GM19351 (cell line): ENCODE results near the gene OOSP4B.
"Not testable (repeated sequence)": the region's sequence is repeated elsewhere in the genome, so short reads cannot be mapped to it uniquely, and the experiment has no call there.

Experiments
- ATAC-seq: cut with Tn5 transposase; IDR thresholded peaks from one replicate; pipeline ENCODE4 v1.9.1; 2021; ENCODE audit warnings: mild to moderate bottlenecking, moderate library complexity; ENCODE audit not compliant: unreplicated experiment

OOSP4B gene

DNA sequence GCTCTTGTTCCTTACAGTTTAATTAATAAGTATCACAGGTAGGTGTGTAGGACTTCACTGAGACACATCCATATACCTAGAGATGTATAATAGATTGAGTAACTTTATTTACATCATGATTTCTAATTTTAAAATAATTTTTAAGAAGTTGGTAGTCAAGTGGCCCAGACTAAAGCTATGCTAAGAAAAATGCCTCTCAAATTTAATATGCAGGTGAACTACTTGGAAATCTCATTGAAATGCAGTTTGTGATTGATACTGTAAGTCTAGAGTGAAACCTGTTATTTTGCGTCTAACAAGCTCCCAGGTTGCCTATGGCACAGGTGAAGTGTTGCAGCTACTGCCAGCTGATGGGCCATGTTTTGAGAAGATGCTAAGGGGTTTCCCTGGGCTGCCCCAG is at the start of gene OOSP4B:
OOSP4B (plus strand) TSS at position 301 of the 400 bp plus-strand sequence.
- no peak for ATAC-seq

GRCh38 chr11:59967677-59968394 is 49.1 kb upstream of the OOSP4B start:
- ATAC-seq, result no peak

DNA sequence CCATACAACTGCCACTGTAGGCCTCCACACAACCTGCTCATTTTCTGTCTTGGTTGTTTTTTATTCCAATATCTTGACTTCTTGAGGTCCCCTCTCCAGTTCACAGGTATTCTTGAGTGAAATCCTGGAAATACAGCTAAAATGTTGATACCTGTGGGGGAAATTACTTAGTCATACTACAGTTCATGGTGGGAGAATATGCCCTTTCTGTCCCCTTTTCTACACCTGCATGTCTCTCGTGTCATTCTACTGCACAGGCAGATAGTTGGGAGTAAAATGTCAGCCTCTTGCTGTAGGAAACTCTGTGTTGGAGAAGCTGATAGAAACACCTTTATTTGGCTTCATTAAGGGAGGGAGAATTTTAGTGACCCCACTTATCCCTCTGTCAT is 48.6 kb upstream of the OOSP4B start:
- no peak for ATAC-seq

DNA sequence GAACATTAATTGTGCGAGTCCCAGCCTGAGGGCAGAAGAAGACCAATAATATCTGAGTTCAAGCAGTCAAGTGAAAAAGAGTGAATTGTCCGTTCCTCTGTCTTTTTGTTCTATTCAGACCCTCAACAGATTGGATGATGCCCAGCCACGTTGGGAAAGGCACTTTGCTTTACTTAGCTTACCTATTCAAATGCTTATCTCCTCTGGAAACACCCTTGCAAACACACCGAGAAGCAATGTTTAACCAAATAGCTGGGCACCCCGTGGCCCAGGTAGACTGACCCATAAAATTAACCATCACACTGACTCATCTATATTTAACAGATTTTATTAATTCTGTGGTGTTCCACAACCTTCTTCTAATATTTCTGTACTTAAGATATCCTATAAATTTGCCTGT is 43.9 kb upstream of the OOSP4B start:
- no peak for ATAC-seq

GRCh38 chr11:59981106-59981770 is 35.7 kb upstream of the OOSP4B start:
- ATAC-seq, result no peak

DNA sequence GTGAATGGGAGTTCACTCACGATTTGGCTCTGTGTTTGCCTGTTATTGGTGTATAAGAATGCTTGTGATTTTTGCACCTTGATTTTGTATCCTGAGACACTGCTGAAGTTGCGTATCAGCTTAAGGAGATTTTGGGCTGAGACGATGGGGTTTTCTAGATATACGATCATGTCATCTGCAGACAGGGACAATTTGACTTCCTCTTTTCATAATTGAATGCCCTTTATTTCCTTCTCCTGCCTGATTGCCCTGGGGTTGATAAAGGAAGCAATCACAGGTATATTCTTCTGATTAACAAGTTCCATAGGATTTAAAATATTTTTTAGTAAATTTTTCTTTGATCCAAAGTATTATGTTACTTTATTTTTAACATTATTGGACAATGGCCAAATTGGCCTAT is 34.9 kb upstream of the OOSP4B start:
- not testable (repeated sequence) for ATAC-seq

DNA sequence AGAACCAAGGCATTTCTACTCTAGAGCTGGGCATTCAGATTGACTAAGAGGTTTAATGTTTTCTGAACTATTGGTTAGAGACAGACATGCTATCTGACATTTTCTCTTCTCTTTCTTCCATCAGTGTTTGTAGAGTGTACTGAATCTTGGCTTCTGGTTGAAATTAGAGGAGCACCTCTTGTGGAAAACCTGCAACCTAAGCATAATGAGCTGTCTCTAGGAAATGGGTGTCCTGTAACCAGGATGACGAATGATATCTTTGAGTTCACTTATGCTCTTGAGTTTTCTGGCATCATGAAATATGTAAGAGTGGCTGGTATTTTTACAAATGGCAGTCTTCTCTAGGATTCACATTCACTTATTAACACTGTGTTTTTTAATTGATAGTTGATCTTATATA is 33.8 kb upstream of the OOSP4B start:
- no peak for ATAC-seq

- no peak for ATAC-seq
Measured at GRCh38 chr11:59984368-59984767, 32.6 kb upstream of the OOSP4B start.

- ATAC-seq, result no peak
Measured at GRCh38 chr11:59990421-59990820, 26.6 kb upstream of the OOSP4B start.

DNA sequence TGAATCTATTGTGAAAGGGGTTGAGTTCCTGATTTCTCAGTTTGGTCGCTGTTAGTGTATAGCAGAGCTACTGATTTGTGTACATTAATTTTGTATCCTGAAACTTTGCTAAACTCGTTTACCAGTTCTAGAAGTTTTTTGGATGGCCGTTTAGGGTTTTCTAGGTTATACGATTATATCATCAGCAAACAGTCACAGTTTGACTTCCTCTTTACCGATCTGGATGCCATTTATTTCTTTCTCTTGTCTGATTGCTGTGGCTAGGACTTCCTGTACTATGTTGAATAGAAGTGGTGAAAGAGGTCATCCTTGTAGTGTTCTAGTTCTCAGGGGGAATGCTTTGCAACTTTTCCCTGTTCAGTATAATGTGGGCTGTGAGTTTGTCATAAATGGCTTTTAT is 24.6 kb upstream of the OOSP4B start:
- ATAC-seq, result no peak

DNA sequence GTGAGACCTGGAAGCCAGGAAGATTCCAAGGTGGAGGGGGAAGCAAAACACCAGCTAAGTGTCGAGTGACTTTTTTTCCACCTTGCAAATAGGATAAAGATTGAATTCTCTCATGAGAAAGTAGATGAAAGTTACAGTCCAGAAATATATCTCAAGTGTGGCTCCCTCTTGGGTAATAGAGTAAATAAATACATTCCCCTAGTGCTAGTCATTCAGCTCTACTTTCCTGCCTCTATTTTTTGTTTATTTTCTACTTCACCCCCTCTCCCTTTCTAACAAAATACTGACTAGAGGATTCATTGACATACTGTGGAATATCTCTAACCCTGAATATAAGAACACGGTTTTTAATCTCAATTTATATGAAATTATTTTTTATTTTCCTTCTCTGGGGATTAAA is 19.2 kb upstream of the OOSP4B start:
- no peak for ATAC-seq

DNA sequence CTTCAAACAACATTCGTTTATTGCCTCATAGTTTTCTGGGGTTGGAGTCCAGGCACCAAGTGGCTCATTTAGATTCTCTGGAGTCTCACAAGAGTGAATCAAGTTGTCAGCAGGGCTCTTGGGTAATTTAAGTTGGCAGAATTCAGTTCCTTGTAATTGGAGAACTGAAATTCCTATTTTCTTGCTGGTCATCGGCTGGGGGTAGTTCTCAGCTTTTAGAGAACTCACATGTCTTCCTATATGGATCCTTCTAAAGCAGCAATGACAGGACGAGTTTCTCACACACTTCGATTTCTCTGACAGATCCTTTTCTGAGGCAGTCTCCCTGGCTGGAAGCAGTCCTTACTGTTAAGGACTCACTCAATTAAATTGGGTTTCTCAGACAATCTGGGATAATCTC is 17.3 kb upstream of the OOSP4B start:
- ATAC-seq, result no peak

- no peak for ATAC-seq
Measured at GRCh38 chr11:60003729-60004128, 13.3 kb upstream of the OOSP4B start.

GRCh38 chr11:60005360-60005759 is 11.6 kb upstream of the OOSP4B start:
- no peak for ATAC-seq

- no peak for ATAC-seq
Measured at GRCh38 chr11:60018058-60018457, 1.1 kb downstream of the OOSP4B start.

DNA sequence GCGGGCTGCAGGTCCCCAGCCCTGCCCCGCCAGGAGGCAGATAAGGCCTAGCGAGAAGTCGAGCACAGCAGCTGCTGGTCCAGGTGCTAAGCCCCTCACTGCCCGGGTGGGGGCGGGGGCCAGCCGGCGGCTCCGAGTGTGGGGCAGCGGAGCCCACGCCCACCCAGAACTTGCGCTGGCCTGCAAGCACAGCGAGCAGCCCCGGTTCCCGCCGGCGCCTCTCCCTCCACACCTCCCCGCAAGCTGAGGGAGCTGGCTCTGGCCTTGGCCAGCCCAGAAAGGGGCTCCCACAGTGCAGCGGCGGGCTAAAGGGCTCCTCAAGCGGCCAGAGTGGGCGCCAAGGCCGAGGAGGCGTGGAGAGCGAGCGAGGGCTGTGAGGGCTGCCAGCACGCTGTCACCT is 3.4 kb downstream of the OOSP4B start:
- not testable (repeated sequence) for ATAC-seq

DNA sequence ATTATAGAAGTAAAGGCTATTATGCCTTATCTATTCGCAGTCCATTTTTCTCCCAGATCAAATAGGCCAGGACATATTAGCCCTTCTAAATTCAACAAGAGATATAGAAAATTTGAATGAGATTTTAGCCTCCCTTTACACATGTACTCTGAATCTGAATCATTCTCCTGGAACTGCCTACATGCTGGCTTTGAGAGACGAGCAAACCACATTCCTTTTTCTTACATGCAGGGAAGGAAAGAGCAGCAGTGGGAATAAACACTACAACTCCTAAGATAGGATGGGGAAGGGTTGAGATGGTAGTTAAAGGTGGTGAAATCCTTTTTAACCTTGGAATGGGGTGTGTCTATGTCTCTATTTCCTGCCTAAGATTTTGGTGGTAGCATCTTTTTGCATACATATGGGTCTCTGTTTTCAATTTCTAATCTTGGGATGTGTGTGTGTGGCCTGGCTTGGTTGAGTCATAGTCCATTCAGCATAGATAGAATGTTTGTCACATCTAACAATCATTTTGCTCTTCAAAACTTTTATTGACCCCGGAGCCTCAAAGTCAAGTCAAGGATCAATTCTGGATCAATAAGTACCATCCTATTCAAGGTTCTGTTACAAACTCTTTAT is 12.1 kb downstream of the OOSP4B start:
- no peak for ATAC-seq

DNA sequence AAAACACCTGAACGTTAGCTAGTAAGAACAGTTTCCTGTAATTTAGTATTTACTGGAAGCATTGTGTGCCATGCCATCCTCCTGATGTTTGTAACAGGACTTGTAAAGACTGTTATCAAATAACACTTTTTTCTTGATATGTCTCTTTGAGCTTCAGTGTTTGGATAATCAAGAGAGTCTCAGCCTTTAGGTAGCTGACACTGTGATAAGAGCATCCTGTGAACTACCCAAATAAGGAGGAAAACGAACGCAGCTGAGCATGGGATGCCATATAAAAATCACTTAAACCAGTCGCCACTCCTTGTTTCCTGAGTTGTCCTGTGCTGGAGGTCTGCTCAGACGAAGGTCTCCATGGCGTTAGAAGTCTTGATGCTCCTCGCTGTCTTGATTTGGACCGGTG is 23.1 kb downstream of the OOSP4B start, which contains the start of gene OOSP2:
OOSP2 (plus strand) TSS at position 301 of the 400 bp plus-strand sequence; CDS start at position 352, 51 bp downstream.
- no peak for ATAC-seq

DNA sequence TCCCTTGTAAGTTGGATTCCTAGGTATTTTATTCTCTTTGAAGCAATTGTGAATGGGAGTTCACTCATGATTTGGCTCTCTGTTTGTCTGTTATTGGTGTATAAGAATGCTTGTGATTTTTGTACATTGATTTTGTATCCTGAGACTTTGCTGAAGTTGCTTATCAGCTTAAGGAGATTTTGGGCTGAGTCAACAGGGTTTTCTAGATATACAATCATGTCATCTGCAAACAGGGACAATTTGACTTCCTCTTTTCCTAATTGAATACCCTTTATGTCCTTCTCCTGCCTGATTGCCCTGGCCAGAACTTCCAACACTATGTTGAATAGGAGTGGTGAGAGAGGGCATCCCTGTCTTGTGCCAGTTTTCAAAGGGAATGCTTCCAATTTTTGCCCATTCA is 33.4 kb downstream of the OOSP4B start:
- ATAC-seq, result not testable (repeated sequence)

GRCh38 chr11:60050839-60051238 is 33.9 kb downstream of the OOSP4B start:
- not testable (repeated sequence) for ATAC-seq

DNA sequence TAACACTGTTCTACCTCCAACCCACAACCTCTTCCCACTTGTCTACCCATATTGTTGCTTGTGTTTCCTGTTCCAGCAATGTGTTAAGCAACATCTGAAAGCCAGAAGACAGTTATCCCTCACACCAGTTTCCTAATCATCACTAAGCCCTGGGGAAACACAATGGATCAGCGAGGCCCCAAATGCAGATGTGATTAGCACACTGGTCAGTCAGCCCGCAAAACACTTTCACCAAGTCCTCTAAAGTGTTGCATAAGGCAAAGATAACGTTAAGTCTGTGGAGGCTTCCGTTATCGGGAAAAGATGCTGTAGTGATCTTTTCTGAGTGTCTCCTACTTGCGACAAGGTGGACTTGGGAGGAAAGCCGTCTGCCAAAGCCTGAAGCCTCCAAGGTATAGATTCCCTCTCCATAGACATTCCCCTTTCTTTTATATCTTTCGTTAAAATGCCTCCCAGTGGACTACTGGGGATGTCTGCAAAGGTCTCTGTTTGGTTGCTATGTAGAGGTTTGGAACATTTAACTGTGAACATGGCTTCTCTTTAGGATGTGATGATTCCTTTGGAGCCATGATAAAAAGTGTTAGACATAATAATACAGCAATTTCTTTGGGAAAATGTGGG is 39.5 kb downstream of the OOSP4B start, which contains the start of gene MS4A3:
MS4A3 (plus strand) TSS at position 317 of the 621 bp plus-strand sequence. CDS start 4,496 bp downstream, outside the sequence.
- no peak for ATAC-seq
